Measurements from ENCODE around the gene WWOX.

Gene WWOX

DNA sequence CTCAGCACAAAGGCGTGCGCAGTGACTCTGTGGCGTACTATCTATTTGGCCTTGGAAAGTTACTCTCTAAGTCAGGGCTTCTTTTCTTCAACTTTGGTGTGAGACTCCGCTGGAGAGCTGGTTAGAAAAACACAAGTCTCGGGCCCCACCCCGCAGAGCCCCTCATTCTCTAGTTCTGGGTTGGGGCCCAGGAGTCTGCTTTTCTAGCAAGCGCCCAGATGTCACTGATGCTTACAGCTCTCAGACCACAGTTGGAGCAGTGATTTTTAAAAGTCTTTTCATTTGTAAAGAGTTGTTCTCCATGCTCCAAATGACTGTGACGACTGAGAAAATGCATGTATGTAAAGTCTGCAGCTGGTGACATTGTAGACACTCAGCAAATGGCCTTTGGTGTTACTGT is 582.3 kb downstream of the WWOX start:
- Histone ChIP-seq H4K20me1 (ENCODE audit: insufficient read depth) (no peaks in the 10 kb centered on the region), H3K79me2 (ENCODE audit: insufficient read depth, low read depth) (no peaks in the 10 kb centered on the region), H3K36me3 (ENCODE audit: insufficient read depth) (no peaks in the 10 kb centered on the region), H3K27me3 (ENCODE audit: insufficient read depth, low read depth) (no peaks in the 10 kb centered on the region), H3K4me2 (no peak overlapping the region), H2AFZ (ENCODE audit: low read depth) (no peak overlapping the region), H3K4me3 (IDR thresholded peaks at IDR 0.05; ENCODE audit: insufficient read depth, low read depth, low read length) (no peak overlapping the region), H3K27ac (no peak overlapping the region), H3K9ac (no peak overlapping the region), H3K4me1 (ENCODE audit: low read depth, poor library complexity, severe bottlenecking) (no peaks in the 10 kb centered on the region)
- TF ChIP-seq, protein P1, sequence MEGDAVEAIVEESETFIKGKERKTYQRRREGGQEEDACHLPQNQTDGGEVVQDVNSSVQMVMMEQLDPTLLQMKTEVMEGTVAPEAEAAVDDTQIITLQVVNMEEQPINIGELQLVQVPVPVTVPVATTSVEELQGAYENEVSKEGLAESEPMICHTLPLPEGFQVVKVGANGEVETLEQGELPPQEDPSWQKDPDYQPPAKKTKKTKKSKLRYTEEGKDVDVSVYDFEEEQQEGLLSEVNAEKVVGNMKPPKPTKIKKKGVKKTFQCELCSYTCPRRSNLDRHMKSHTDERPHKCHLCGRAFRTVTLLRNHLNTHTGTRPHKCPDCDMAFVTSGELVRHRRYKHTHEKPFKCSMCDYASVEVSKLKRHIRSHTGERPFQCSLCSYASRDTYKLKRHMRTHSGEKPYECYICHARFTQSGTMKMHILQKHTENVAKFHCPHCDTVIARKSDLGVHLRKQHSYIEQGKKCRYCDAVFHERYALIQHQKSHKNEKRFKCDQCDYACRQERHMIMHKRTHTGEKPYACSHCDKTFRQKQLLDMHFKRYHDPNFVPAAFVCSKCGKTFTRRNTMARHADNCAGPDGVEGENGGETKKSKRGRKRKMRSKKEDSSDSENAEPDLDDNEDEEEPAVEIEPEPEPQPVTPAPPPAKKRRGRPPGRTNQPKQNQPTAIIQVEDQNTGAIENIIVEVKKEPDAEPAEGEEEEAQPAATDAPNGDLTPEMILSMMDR (conservative IDR thresholded peaks at IDR 0.05; ENCODE audit: low read depth, low read length): no peak

DNA sequence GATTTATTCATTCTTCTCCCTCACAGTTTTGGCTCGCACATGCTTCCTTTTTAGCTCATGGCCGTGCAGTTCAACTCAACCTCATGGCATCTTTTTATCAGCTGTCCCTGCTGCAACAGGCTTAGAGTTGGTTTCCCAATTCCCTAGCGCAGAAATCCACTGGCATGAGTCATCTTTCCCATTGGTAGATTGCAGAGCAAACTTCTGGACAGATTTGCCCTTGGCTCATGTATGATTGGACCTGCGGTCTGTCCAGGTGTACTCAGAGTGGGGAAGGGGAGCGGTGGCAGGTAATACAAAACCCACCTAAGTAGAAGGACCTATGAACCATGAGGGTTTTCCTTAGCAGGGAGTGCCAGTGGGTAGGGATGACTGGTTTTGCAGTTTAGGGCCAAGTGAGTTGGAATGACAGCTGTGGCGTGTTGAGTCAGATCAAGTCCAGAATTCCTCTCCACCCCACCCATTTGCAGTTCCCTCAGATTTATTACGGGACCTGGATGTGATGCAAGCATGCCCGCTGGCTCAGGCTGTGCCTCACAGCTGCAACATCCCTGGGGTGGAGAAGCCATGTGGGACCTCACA is 584.7 kb downstream of the WWOX start:
- H2AFZ ChIP-seq (ENCODE audit: low read depth): no peak overlapping the region

DNA sequence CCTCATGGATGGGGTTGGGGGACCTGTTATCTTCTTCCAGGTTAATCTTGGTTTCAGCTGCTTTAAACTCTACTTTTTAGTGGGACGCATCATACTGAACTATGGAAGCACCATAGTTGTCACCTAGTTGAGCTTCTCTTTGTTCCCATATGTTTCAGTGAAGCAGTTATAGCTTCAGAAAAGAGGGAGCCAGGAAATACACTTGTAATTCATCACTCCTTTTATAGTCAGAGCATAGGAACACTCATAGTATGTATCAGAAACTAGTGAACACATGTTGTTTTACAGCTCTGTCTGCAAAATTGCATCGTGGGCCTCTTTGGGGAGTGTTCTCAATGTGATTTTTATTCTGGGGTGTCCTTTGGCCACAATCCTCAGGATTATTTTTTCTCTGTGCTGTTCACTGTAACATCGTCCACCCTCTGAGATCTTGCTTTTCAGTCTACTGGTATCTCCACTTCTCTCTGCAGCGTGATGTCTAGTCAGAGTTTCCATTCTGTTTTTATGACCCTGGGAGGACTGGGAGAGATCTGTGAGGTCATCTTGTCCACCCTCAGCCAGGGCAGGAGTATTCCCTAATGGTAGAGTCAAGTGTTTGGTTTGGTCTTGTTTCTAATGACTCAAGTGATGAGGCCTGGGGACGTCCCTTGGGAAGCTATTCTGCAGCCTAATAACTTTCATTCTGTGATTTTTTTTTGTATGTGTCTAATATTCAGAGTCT is 585.4 kb downstream of the WWOX start:
- no peaks in the 10 kb centered on the region for H3K79me2 ChIP-seq (ENCODE audit: insufficient read depth, low read depth)
- H4K20me1 ChIP-seq (ENCODE audit: insufficient read depth): no peaks in the 10 kb centered on the region
- TF ChIP-seq, protein P1 (conservative IDR thresholded peaks at IDR 0.05; ENCODE audit: low read depth, low read length): no peak
- no peaks in the 10 kb centered on the region for H3K4me1 ChIP-seq (ENCODE audit: low read depth, poor library complexity, severe bottlenecking)
- H3K4me2 ChIP-seq: no peak overlapping the region
- no peak overlapping the region for H3K9ac ChIP-seq
- no peak overlapping the region for H3K27ac ChIP-seq
- H3K27me3 ChIP-seq (ENCODE audit: insufficient read depth, low read depth): no peaks in the 10 kb centered on the region
- H2AFZ ChIP-seq (ENCODE audit: low read depth): no peak overlapping the region
- H3K36me3 ChIP-seq (ENCODE audit: insufficient read depth): no peaks in the 10 kb centered on the region
- H3K4me3 ChIP-seq (IDR thresholded peaks at IDR 0.05; ENCODE audit: insufficient read depth, low read depth, low read length): no peak overlapping the region

More for the DNA sequence above, 584.7 kb downstream of the WWOX start:
- Histone ChIP-seq H3K9ac (no peak overlapping the region), H3K36me3 (ENCODE audit: insufficient read depth) (no peaks in the 10 kb centered on the region), H3K27ac (no peak overlapping the region), H3K4me3 (IDR thresholded peaks at IDR 0.05; ENCODE audit: insufficient read depth, low read depth, low read length) (no peak overlapping the region), H3K4me1 (ENCODE audit: low read depth, poor library complexity, severe bottlenecking) (no peaks in the 10 kb centered on the region), H3K79me2 (ENCODE audit: insufficient read depth, low read depth) (no peaks in the 10 kb centered on the region), H3K27me3 (ENCODE audit: insufficient read depth, low read depth) (no peaks in the 10 kb centered on the region), H3K4me2 (no peak overlapping the region), H4K20me1 (ENCODE audit: insufficient read depth) (no peaks in the 10 kb centered on the region)
- TF ChIP-seq, protein P1 (conservative IDR thresholded peaks at IDR 0.05; ENCODE audit: low read depth, low read length): no peak

DNA sequence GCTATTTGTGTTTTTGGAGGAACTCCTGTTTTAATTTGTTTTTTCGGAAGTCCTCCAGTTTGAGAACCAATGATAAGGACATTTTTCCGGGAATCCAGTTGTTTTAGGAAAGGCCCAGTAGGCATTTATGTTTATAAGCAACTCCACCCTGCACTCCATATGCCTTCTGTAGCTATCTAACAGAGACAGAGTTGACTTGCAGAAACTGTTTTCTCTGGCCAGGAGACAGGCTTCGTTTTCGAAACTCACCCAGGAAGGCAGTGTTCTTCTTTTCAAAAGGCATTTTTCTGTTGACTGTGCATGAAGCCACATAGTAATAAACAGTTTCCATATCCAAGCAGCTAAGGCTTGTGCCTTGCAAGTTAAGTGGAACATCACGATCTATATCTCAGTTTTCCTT is 587.1 kb downstream of the WWOX start:
- H3K36me3 ChIP-seq (ENCODE audit: insufficient read depth): no peaks in the 10 kb centered on the region
- no peaks in the 10 kb centered on the region for H3K4me1 ChIP-seq (ENCODE audit: low read depth, poor library complexity, severe bottlenecking)
- no peak overlapping the region for H3K9ac ChIP-seq
- no peak overlapping the region for H3K4me3 ChIP-seq (IDR thresholded peaks at IDR 0.05; ENCODE audit: insufficient read depth, low read depth, low read length)
- H3K79me2 ChIP-seq (ENCODE audit: insufficient read depth, low read depth): no peaks in the 10 kb centered on the region
- no peak overlapping the region for H3K4me2 ChIP-seq
- H3K27me3 ChIP-seq (ENCODE audit: insufficient read depth, low read depth): no peaks in the 10 kb centered on the region
- no peak overlapping the region for H3K27ac ChIP-seq
- TF ChIP-seq, protein P1 (conservative IDR thresholded peaks at IDR 0.05; ENCODE audit: low read depth, low read length): no peak
- no peaks in the 10 kb centered on the region for H4K20me1 ChIP-seq (ENCODE audit: insufficient read depth)
- H2AFZ ChIP-seq (ENCODE audit: low read depth): no peak overlapping the region

All from KMS-11 (cell line).